HG03432 (cell line): ENCODE results near the gene OPN1SW.

ENCODE experiments used
- ATAC-seq: cut with Tn5 transposase; IDR thresholded peaks from one replicate; pipeline ENCODE4 v1.9.1; 2021; ENCODE audit warnings: mild to moderate bottlenecking, moderate library complexity; ENCODE audit not compliant: unreplicated experiment

Gene OPN1SW

GRCh38 chr7:128775744-128776474 lies at the start of gene OPN1SW:
OPN1SW (minus strand) TSS chr7:128775794; CDS start chr7:128775781, 13 bp downstream.
- ATAC-seq = no peak

DNA sequence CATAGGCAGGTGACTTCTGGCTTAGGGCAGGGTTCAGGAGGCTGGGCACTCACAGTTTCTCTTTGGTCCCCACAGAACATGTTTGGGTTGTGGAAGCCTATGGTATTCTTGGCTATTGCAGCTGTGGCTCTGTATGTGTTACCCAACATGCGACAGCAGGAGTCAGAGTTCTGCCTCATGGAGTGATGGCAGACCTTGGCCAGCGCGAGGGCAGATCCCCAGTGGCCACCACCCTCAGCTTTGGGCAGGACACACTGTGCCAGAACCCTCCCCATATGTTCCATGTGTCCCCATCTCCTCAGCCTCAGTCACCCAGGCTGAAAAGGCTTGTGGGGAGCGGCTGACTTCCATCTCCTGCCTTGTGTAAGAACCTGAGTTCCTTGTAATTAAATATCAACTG lies 46.1 kb upstream of the OPN1SW start:
- ATAC-seq = no peak

GRCh38 chr7:128818694-128819093 lies 43.1 kb upstream of the OPN1SW start:
- no peak for ATAC-seq

DNA sequence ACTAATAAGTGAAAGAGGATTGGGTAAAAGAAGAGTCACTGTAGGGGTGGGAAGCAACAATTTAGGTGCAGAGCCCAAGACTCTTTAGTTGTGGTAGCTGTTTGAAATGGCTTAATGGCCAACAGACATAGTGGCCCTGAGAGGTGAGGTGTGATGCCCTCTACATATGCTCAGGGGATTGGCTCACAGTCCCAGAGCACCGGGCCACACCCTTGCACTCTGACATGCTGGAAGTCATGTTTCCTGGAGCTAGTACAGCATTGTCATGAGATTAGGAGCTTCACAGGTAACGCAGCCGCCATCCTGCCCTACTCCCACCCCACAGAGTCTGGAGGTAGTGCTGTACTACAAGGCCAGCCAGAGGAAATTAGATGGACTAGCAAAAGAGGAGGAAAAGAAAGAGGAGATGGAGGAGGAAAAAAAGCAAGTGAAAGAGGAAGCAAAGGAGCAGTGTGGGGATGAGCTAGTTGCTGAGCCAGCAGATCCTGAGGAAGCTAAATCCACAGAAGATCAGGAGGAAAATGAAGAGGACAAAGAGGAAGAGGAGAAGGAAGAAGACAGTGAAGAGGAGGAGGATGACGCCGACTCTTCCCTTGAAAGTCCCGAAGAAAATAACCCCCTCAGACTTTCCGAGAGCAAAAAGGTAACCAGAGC lies 39.8 kb upstream of the OPN1SW start:
- ATAC-seq = no peak

DNA sequence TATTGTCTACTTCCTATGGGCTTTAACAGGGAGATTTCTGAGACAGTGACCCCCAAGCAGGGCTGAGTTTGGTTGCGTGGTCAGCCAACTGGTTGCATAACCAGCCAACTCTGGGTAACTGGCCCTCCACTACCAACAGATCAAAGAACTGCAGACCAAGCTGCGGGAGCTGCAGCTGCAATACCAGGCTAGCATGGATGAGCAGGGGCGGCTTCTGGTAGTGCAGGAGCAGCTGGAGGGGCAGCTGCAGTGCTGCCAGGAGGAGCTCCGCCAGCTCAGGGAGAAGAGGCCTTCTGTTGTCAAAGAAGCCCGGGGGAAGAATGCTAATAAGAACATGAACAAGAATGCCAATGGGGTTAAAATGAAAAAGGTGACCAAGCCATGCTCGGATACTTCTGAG lies 38.9 kb upstream of the OPN1SW start:
- ATAC-seq = no peak

GRCh38 chr7:128812514-128813168 lies 37.0 kb upstream of the OPN1SW start:
- ATAC-seq = no peak

DNA sequence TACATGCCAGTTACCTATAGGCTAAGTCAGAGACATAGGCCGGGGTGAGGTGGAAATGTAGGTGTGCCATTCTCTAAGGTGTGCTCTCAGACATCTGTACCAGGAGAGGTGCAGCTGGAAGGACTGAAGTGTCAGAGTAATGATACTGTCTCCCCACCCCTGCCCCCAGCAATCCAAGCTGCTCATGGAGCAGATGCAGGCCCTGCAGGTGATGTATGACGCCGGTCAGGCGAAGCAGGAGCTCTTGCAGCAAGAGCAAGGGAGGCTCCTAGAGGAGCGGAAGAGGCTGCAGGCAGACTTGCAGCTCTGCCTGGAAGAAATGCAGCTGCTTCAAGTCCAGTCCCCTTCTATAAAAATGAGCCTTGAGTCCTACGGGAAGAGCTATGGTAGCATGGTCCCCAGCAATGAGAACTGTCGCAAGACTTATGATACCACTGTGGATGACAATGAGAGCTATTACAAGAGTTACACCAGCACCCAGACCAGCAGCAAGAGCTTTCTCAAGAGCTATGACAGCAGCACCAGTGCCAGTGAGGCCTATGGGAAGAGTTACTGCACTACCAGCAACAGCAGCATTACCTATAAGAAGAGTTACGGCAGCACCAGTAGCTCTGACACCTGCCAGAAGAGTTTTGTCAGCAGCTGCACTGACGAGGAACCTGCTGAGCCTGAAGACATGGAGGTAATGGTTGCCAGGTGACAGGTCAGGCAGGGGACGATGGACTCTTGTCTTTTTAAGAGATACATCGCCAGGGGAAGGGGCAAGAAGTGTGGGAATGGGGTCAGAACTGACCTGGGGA lies 36.2 kb upstream of the OPN1SW start:
- no peak for ATAC-seq

GRCh38 chr7:128810997-128811396 lies 35.4 kb upstream of the OPN1SW start:
- ATAC-seq = no peak

DNA sequence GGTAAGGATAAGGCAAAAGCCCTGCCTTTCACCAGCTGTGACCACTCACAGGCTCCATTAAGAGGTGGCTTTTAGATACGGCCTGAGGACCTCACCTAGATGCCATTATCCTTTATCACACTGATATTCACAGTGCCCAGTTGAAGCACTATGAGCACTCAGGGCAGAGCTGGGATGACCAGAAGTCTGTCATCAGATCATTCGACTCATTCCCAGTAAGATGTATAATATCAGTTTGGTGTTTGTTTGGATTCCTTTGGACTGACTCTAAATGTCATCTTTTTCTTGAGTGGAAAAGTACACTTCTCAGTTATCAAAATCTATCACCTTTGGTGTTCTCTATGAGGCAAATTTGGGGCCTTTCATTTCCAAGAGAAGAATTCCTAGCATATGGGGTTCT lies 34.9 kb upstream of the OPN1SW start:
- ATAC-seq = no peak

GRCh38 chr7:128809363-128809762 lies 33.8 kb upstream of the OPN1SW start:
- no peak for ATAC-seq

- ATAC-seq = no peak
These were observed 31.6 kb upstream of the OPN1SW start for GRCh38 chr7:128807191-128807590.

DNA sequence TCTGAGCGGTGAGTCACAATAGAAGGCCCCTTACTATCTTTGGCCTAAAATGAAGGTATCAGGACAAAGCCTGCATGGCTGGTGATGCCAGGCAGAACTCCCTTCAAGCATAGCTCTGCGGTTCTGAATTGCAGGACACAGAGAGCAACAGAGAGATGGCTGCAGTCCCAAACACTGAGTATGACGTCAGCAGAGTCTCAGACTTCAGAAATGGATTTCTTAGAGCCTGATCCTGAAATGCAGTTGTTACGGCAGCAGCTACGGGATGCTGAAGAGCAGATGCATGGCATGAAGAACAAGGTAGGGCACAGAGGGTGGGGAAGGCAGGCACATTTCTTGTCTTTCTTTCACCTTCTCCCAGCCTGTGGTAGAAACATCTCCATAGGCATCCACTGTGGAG lies 29.6 kb upstream of the OPN1SW start:
- ATAC-seq = no peak

GRCh38 chr7:128804484-128804883 lies 28.9 kb upstream of the OPN1SW start:
- no peak for ATAC-seq

DNA sequence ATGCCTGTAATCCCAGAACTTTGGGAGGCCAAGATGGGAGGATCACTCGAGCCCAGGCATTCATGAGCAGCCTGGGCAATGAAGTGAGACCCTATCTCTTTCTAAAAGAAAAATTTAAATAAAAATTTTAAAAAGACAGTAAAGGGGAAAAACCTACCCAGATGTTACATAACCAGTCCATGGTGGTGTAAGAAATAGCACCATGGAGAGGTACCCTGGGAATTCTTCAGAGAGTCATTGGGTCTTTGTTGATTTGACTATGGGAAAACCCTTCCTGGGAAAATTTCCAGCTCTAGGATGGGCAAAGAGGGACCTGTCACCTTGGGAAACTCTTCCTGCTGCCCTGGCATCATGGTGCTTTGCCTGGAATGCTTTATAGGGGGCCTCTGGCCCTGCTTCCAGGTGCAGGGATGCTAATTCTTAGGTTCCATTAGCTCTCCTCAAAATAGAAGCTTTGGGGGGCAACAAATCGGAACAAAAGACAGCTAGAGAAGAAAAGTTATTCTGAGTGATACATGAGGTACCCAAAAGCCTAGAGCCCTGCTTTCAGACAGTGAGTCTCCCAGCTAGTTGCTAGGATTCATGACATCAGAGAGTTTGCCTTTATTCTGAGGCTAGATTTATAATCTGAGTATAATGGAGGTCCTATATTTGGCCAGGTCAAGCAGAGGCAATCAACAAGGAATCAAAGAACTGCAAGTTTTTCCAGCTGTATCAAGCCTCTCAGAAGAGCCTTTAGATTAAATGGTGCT lies 26.2 kb upstream of the OPN1SW start:
- ATAC-seq = no peak

DNA sequence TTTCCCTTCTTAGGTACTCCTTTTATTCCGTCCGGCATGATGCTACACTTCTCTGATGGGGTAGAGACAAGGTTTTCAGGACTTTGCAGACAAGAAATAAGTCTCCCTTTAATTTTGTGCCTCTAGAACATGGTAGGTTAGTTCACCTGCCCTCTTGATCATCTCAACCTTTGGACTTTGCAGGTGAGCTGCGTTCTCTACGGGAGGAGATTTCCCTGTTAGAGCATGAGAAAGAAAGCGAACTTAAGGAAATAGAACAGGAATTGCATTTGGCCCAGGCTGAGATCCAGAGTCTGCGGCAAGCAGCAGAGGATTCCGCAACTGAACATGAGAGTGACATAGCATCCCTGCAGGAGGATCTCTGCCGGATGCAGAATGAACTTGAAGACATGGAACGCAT lies 25.4 kb upstream of the OPN1SW start:
- ATAC-seq = no peak

DNA sequence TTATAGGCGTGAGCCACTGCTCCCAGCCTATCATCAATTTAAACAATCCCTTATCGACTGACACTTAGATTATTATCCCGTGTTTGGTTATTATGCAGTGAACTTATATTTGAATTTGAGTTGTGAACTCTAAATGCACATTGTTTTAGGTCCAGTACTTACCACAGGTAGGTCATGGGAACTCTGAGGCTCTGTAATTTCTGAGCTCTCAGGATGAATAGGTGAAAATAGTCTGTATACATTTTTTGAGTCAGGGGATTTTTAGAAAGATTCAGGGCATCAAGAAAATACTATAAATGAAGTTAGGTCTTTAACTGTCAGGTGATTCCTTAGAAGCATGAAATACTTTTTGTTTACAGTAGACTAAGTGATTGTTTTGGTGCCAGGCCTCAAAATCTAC lies 25.0 kb upstream of the OPN1SW start:
- no peak for ATAC-seq

- ATAC-seq = no peak
These were observed 23.9 kb upstream of the OPN1SW start for GRCh38 chr7:128799451-128799850.

GRCh38 chr7:128796327-128796726 lies 20.7 kb upstream of the OPN1SW start:
- no peak for ATAC-seq

DNA sequence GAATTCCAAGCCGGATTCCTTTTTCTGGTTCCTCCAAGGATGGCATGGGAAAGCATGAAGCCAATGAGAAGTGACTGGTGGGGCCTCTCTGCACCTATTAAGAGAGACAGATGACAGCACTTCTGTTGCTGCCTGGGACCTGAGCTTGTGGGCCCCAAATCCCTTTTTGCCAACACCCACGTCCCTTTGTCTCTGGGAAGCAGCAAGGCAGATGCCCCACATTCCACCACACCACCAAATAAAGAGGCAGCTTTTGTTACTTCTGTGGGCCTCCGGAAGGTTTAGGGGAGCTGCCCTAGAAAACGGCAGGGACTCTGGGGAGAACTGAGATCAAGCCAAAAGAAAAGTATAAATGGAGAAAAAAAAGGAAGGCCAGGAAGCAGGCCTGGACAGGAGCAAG lies 19.5 kb upstream of the OPN1SW start:
- ATAC-seq = no peak

GRCh38 chr7:128794436-128794835 lies 18.8 kb upstream of the OPN1SW start:
- no peak for ATAC-seq

GRCh38 chr7:128794020-128794419 lies 18.4 kb upstream of the OPN1SW start:
- ATAC-seq = no peak
